Caki2 (cell line): ENCODE measurements around the gene MMP3. TPM values are rescaled to one million over a fixed set of nuclear protein-coding genes. Genes with fewer than 3 reads are reported as not detected.

Experiments used
- DNase-seq: peaks from one replicate; pipeline ENCODE4 v3.0.0-alpha.2; 2015; ENCODE audit warnings: low read depth
- in situ Hi-C: cut with HindIII; loops from 2 replicates; pipeline ENCODE4 v1.10.0; 2016; ENCODE audit warnings: low sequenced_read_pairs, low pct_unique_long_range_greater_than_20kb, mixed read lengths
- total RNA-seq: library from RNA; depleted of rRNA; stranded (reverse); fragments of >200 nt; shearing (Covaris generic); gene quantifications from 2 replicates; pipeline ENCODE4 v1.2.3, GENCODE V29; 2014; ENCODE audit warnings: low replicate concordance; rRNA removed

The MMP3 gene
- total RNA-seq, 1 experiment from 2014 or later = not detected

DNA sequence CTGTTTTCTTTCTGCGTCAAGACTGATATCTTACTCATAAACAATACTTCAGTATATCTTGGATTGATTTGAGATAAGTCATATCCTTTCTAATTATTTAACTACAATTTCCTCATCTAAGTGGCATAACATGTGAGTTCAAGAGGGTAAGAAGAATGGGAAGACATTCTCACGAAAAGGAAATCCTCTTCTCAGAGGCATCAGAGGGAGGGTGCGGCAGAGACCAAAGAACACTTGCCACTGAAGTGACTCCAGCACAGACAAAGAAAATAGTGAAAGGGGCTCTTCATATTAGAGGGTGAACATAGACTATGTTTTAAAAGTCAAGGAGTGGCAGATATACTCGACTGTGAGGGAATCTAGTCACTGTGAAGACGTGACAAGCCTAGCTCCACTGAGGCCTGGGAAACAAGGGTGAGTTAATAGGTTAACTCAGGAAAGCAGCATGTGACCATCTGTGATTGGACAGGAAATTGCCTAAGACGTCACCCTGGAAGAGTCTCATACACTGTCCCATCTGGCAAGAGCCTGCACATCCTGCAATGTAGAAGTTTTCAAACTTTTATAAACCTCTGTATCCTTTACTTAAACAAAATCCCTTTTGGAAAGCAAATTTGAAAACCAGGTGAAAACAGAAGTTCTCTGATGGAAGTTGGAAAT is 43.6 kb downstream of the MMP3 start:
- DNase-seq = no peak
- in situ Hi-C loops = no loop called here

- in situ Hi-C loops = no loop called here
- peak; percentile 10 for DNase-seq
These were observed 45.2 kb downstream of the MMP3 start, which contains the start of gene MMP1 for GRCh38 chr11:102798012-102798746. Gene MMP1, minus strand, starts transcription at chr11:102798160. Its CDS starts 68 bp downstream, at chr11:102798092.

DNA sequence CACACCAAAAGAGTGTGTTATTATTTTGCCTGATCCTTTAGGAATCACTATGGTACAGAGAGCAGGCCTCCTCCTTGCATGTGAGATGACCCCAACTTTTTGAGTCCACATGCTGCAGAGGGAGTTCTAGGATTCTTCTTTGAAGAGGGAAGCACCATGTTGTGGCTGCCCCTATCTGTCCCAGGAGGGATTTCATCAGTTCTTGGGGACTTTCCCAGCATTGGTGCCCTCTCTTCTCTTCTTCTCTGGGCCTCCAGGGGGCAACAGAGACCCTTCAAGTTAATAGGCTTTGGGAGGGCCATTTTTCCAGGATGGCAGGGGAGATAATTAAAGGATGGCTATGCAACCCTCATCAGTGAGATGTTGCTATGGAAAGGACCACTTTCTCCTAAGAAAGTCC is 49.0 kb downstream of the MMP3 start:
- DNase-seq = peak; percentile 33
- in situ Hi-C loops = no loop called here

- in situ Hi-C loops = no loop called here
- no peak for DNase-seq
These were observed 49.6 kb downstream of the MMP3 start for GRCh38 chr11:102793677-102794290.

DNA sequence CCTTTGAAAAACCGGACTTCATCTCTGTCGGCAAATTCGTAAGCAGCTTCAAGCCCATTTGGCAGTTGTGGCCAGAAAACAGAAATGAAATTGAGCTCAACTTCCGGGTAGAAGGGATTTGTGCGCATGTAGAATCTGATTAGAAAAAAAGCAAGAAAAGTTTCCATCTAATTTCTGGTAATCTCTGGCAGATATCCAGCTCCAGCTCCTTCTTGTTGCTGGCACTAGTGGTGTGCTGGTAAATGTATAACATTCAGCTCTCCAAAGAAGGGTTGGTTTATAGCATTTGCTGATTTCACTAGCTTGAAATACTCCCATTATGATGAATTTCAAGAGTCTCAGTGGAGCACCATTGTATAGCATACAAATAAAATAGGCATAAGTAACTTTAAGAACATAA is 50.8 kb downstream of the MMP3 start:
- in situ Hi-C loops = no loop called here

GRCh38 chr11:102791271-102792036 is 52.0 kb downstream of the MMP3 start:
- no peak for DNase-seq
- in situ Hi-C loops = no loop called here

More for the DNA sequence above, 50.8 kb downstream of the MMP3 start:
- no peak for DNase-seq

DNA sequence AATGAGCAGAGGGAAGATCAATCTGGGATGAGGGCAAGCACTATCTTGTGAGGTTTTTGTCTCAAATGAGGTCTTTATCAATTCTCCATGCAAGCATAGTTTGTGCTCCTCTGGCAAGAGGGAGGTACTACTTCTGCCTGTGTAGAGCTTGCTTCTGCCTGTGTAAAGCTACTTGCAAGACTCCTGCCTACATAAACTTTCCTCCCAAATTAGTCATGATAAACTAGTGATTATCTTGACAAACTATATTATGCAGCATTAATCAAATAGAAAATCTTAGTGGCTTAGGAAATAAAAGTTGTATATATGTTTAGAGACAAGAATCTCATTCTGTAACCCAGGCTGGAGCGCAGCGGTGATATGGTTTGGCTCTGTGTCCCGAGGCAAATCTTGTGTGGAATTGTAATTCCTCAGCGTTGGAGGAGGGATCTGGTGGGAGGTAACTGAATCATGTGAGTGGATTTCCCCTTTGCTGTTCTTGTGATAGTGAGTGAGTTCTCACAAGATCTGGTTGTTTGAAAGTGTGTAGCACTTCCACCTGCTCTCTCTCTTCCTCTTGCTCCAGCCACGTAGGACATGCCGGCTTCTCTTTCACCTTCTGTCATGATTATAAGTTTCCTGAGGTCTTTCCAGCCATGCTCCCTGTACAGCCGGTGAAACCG is 54.9 kb downstream of the MMP3 start:
- DNase-seq = no peak
- in situ Hi-C loops = no loop called here

Other genes with a start within 250 kb of the MMP3 start
- gene MMP20, start 218.3 kb downstream of the MMP3 start, total RNA-seq = not detected in 2 replicates
- gene MMP27, start 137.8 kb downstream of the MMP3 start, total RNA-seq = not detected in 2 replicates
- gene MMP8, start 118.7 kb downstream of the MMP3 start, total RNA-seq = not detected in 2 replicates
- 2.1 TPM in 1 of 2 replicates, not detected in the other for gene MMP10, start 63.0 kb downstream of the MMP3 start, total RNA-seq
- 0.26 and 0.78 TPM in 2 replicates for gene MMP1, start 45.4 kb downstream of the MMP3 start, total RNA-seq
- not detected in 2 replicates for gene MMP12, start 31.4 kb upstream of the MMP3 start, total RNA-seq
- not detected in 2 replicates for gene MMP13, start 112.1 kb upstream of the MMP3 start, total RNA-seq
- gene DCUN1D5, start 248.6 kb upstream of the MMP3 start, total RNA-seq = 66.1 and 89.2 TPM in 2 replicates